NCI-H187 treated with DMSO at 0.1 percent for 48 hours (cell line): ENCODE measurements around the gene HEXIM1.

Experiments
- DNase-seq: peaks from one replicate; lab custom pipeline; 2025; lab: John Stamatoyannopoulos, UW

Gene HEXIM1

GRCh38 chr17:45172541-45173286 lies 24.4 kb downstream of the HEXIM1 start:
- no peak for DNase-seq

GRCh38 chr17:45175759-45176115 lies 27.5 kb downstream of the HEXIM1 start:
- DNase-seq = no peak

- DNase-seq = no peak
Measured at GRCh38 chr17:45177563-45177962, 29.3 kb downstream of the HEXIM1 start.

- no peak for DNase-seq
Measured at GRCh38 chr17:45184144-45184543, 35.9 kb downstream of the HEXIM1 start.

- DNase-seq = no peak
Measured at GRCh38 chr17:45186801-45187354, 38.6 kb downstream of the HEXIM1 start.

- DNase-seq = no peak
Measured at GRCh38 chr17:45189009-45189408, 40.7 kb downstream of the HEXIM1 start.

- DNase-seq = no peak
Measured at GRCh38 chr17:45190503-45191255, 42.4 kb downstream of the HEXIM1 start.

GRCh38 chr17:45195424-45195823 lies 47.1 kb downstream of the HEXIM1 start:
- no peak for DNase-seq

- DNase-seq = no peak
Measured at GRCh38 chr17:45197108-45197507, 48.8 kb downstream of the HEXIM1 start.

- DNase-seq = no peak
Measured at GRCh38 chr17:45197555-45198334, 49.5 kb downstream of the HEXIM1 start.

- DNase-seq = no peak
Measured at GRCh38 chr17:45200701-45201100, 52.4 kb downstream of the HEXIM1 start.

- DNase-seq = no peak
Measured at GRCh38 chr17:45201457-45201856, 53.2 kb downstream of the HEXIM1 start.
